NCI-H2029 treated with DMSO at 0.1 percent for 48 hours (cell line): ENCODE results near the gene ARAP2.

Source experiments
- DNase-seq: peaks from one replicate; lab custom pipeline; 2025; lab: John Stamatoyannopoulos, UW

Gene ARAP2

DNA sequence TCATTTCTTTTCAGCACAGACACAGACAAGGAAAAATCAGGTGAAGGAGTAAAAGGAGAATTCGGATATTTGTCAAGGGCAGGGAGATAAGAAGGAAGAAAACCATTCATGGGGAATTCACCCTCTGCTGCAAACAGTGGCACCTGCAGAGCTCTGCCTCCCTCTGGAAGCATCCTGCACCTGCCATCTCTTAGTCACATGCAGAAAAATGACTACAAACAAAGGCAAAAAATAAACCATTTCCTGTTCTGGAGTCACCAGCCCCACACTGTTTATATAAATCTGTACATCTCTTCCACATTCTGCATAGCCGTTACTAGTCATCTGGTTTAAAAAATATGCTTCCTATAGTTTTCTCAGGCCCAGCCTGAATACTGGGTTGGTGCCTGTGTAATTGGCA is 205.3 kb downstream of the ARAP2 start:
- DNase-seq = no peak

DNA sequence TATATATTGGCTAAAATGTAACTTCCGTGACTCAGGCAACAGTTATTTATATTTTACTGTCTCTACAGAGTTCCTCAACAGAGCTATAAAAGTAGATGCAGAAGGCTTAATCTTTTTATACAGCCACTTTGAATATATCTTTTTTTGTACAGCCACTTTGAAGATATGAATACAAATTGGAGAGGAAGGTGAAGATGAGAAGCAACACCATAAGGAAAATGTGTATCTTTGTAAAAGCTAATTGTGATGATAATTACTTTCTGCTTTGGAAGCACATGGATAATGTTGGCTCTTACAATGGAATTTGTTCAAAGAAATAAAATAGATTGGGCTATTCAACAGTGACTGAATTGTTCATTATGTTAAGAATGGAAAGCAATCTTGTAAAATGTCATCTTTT is 205.8 kb downstream of the ARAP2 start:
- no peak for DNase-seq

DNA sequence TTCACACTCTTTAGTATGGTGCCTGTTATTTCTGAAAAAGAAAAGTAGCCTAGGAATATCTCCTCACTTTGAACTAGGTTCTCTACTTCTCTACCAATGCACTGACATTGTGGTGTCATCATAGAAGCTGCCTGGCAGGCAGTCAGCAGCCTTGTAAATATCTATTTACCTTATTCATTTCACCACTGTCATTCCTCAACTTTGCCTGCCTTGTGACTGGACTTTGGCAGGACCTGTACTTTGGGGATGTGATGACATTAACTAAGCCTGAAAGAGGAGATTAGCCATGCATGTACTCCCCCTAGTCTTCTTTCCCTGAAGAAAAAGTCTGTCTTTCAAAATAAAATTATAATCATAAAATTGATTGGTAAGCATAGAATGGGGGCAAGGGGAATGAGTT is 207.2 kb downstream of the ARAP2 start:
- DNase-seq = no peak

DNA sequence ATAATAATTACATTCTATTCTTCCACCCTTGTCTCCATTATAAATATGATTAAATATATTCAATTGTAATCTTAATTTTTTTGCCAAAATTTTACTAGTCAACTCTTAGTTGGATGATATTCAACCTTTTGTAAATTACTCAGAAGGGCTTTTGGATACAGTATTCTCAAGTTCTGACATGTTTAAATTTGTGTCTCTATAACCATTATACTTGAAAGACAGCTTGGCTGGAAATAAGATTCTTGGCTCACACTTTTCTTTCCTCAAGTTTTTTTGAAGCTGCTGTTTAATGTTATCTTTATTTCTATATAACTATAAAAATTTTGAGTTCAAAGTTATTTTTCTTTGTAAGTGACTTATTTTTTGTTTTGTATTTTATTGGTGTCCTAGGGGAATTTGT is 214.4 kb downstream of the ARAP2 start:
- no peak for DNase-seq

DNA sequence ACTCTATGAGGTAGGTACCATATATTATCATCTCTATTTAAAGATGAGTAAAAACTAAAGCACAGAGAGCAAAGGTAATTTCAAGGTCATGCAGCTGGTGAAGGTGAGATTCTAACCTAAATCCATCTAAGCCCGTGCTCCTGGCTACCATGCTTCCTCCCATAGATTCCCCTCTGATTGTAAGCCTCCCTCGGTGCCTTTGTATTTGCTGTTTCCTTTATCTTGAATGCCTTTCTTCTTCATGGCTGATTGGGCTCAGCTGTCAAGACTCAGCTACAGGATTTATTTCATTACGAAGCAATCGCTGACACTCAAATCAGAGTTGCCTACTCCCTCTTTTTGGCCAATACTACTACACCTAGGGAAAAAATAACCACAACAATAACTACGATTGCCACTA is 217.1 kb downstream of the ARAP2 start:
- DNase-seq = no peak

DNA sequence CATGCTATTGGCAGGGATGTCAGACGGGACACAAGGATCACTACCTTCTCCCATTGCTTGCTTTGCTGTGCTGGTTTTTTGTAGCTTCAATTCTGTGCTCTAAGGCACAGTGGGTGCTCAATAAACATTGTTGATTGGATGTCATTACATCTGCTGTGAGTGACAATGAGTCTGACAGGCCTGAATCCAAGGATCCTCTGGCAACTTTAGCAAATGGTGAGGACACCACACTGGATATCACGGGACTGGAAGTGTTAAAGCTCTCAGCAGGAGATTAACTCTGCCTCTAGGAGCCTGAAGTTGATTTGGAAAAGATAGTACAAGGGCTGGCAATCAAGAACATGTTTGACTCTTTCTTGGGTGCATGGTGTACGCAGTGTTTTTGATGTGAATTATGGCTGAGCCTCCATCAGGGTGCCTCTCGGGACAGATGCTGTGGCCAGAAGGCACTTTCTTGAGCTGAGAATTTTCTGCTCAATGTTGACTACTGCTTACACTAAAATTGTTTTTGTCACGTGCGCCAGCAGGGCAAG is 217.9 kb downstream of the ARAP2 start:
- no peak for DNase-seq

DNA sequence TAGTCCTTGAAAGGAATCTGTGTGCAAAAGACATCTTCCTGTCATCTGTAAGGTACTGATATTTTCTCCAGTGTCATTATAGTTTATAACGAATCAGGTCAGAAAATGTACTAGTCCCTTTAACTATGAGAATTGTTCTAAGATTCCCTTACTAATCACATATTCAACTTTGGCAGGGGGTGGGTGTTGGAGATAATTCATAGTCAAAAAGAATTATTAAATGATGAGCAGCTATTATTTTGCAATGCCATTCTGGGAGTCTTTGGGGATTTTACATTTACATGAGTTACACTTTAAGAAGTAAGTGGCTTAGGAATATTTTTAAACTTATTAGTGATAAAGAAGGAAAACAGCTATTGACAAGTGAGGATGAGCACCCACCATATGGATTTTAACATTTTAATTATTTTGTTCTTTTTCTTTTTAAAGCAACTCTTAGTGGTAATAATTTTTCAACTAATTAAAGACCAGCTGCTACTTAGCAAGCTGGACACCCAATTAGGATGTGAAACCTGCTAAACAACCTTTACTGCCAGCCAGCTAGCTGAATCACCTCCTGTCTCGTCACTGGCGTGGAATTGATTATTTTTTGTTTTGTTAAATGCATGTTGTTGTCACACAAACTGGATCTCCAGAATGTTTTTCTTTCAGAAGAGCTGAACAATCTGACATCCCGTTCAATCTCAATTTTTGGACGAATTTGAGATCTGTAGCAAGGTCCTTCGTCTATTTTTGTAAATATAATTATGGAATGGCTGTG is 219.2 kb downstream of the ARAP2 start:
- no peak for DNase-seq

DNA sequence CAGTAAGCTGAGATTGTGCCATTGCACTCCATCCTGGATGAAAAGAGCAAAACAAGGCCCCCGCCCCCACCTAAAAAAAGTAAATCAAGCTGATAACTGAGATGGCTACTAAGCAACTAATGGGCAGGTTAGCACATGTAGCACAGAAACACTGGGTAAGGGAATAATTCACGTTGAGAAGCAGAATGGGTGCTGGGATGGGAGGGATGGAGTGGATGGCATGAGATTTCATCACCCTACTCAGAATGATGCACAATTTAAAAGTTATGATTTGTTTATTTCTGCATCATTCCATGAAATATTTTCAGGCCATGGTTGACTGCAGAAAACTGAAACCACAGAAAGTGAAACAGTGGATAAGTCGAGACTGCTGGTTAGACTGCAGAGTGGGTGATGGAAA is 224.0 kb downstream of the ARAP2 start:
- no peak for DNase-seq
